ENCODE data around the gene HIP1. TPM values are rescaled to one million over a fixed set of nuclear protein-coding genes. Genes with fewer than 3 reads are reported as not detected.
A peak's percentile ranks its signal among the peaks of the same experiment; 100 is the strongest.

Gene HIP1
- total and polyA plus RNA-seq, 2 of the 13 experiments (the other 11 are each of a cell fraction or from before 2014, with no cell fraction given), result 4.5 to 6.2 TPM

GRCh38 chr7:75727881-75728593 lies 10.7 kb downstream of the HIP1 start (continued):
- no peak for TF ChIP-seq ZBTB40 (IDR thresholded peaks at IDR 0.05)
- TF ChIP-seq ZBTB40 (CRISPR knock-in tag; IDR thresholded peaks at IDR 0.05), result no peak
- TF ChIP-seq ZNF574 (CRISPR knock-in tag; IDR thresholded peaks at IDR 0.05), result peak; percentile 27; the same call in 1 of the 2 replicates
- no peak for TF ChIP-seq MTERF4 (CRISPR knock-in tag; IDR thresholded peaks at IDR 0.05)
- TF ChIP-seq AGO2 (optimal IDR thresholded peaks at IDR 0.05; ENCODE audit: low read depth, low read length), result no peak
- TF ChIP-seq ZMYM2 (CRISPR knock-in tag; IDR thresholded peaks at IDR 0.05), result no peak
- no peak for TF ChIP-seq SP2 (CRISPR knock-in tag; IDR thresholded peaks at IDR 0.05)
- TF ChIP-seq ZNF121 (CRISPR knock-in tag; IDR thresholded peaks at IDR 0.05), result no peak
- TF ChIP-seq NFYB (CRISPR knock-in tag; IDR thresholded peaks at IDR 0.05), result no peak
- TF ChIP-seq IKZF1 (IDR thresholded peaks at IDR 0.05), result no peak
- TF ChIP-seq KAT2B (IDR thresholded peaks at IDR 0.05; ENCODE audit: borderline replicate concordance, low read depth, low read length), result no peak
- peak; percentile 41 for TF ChIP-seq TFE3 (CRISPR knock-in tag; IDR thresholded peaks at IDR 0.05)
- TF ChIP-seq MNT (IDR thresholded peaks at IDR 0.05), result no peak
- peak; percentile 95 for TF ChIP-seq FOXA3 (CRISPR knock-in tag; IDR thresholded peaks at IDR 0.05)

Data from HepG2 (cell line).